Liver (tissue), 3 donors: ENCODE measurements around the gene PTPN9.

Experiments used
- GABPA ChIP-seq, 2 donors: IDR thresholded peaks in 1 of 2; conservative IDR thresholded peaks in 1 of 2; 2 replicates each; pipeline ENCODE4 v1.6.1; 2016; ENCODE audit warnings: antibody characterized with exemption in 2 of 2, mild to moderate bottlenecking in 1 of 2, moderate library complexity in 1 of 2
- HNF4G ChIP-seq: IDR thresholded peaks from 2 replicates; pipeline ENCODE4 v1.6.1; 2016; ENCODE audit warnings: antibody characterized with exemption
- JUND ChIP-seq, 2 donors: IDR thresholded peaks; 2 replicates each; pipeline ENCODE4 v1.6.1; 2016; ENCODE audit warnings: antibody characterized with exemption in 2 of 2
- MAX ChIP-seq: IDR thresholded peaks from 2 replicates; pipeline ENCODE4 v1.6.1; 2016; ENCODE audit warnings: antibody characterized with exemption
- RXRA ChIP-seq, 2 donors: IDR thresholded peaks; 2 replicates each; pipeline ENCODE4 v1.6.1; 2017 to 2018; ENCODE audit warnings: antibody characterized with exemption in 2 of 2, mild to moderate bottlenecking in 1 of 2
- SP1 ChIP-seq: IDR thresholded peaks from 2 replicates; pipeline ENCODE4 v1.6.1; 2018; ENCODE audit warnings: antibody characterized with exemption, mild to moderate bottlenecking
- YY1 ChIP-seq: IDR thresholded peaks from 2 replicates; pipeline ENCODE4 v1.6.1; 2016; ENCODE audit warnings: antibody characterized with exemption, mild to moderate bottlenecking
- TF ChIP-seq, protein P1 (sequence below): IDR thresholded peaks from 2 replicates; pipeline ENCODE4 v1.6.1; 2016; ENCODE audit warnings: antibody characterized with exemption
- TF ChIP-seq, protein P2 (sequence below): fragments of 150-350 bp; IDR thresholded peaks from 2 replicates; pipeline ENCODE4 v1.5.1; 2017; ENCODE audit warnings: improper control_type of control experiment, low read depth, low read length; ENCODE audit not compliant: missing input control
- TF ChIP-seq, protein P3 (sequence below): IDR thresholded peaks from 2 replicates; pipeline ENCODE4 v1.6.1; 2016; ENCODE audit warnings: antibody characterized with exemption, mild to moderate bottlenecking
- donor health status: healthy.
- donor health status: healthy.

GRCh38 chr15:75544359-75544758 is 34.8 kb downstream of the PTPN9 start:
- TF ChIP-seq, protein P1, sequence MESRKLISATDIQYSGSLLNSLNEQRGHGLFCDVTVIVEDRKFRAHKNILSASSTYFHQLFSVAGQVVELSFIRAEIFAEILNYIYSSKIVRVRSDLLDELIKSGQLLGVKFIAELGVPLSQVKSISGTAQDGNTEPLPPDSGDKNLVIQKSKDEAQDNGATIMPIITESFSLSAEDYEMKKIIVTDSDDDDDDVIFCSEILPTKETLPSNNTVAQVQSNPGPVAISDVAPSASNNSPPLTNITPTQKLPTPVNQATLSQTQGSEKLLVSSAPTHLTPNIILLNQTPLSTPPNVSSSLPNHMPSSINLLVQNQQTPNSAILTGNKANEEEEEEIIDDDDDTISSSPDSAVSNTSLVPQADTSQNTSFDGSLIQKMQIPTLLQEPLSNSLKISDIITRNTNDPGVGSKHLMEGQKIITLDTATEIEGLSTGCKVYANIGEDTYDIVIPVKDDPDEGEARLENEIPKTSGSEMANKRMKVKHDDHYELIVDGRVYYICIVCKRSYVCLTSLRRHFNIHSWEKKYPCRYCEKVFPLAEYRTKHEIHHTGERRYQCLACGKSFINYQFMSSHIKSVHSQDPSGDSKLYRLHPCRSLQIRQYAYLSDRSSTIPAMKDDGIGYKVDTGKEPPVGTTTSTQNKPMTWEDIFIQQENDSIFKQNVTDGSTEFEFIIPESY: no peak
- TF ChIP-seq, protein P2, sequence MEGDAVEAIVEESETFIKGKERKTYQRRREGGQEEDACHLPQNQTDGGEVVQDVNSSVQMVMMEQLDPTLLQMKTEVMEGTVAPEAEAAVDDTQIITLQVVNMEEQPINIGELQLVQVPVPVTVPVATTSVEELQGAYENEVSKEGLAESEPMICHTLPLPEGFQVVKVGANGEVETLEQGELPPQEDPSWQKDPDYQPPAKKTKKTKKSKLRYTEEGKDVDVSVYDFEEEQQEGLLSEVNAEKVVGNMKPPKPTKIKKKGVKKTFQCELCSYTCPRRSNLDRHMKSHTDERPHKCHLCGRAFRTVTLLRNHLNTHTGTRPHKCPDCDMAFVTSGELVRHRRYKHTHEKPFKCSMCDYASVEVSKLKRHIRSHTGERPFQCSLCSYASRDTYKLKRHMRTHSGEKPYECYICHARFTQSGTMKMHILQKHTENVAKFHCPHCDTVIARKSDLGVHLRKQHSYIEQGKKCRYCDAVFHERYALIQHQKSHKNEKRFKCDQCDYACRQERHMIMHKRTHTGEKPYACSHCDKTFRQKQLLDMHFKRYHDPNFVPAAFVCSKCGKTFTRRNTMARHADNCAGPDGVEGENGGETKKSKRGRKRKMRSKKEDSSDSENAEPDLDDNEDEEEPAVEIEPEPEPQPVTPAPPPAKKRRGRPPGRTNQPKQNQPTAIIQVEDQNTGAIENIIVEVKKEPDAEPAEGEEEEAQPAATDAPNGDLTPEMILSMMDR: no peak
- no peak for TF ChIP-seq JUND (IDR thresholded peaks at IDR 0.05)
- TF ChIP-seq GABPA (IDR thresholded peaks at IDR 0.05 in 1 of 2, conservative IDR thresholded peaks at IDR 0.05 in 1 of 2): no peak
- no peak for TF ChIP-seq MAX
- no peak for TF ChIP-seq HNF4G
- no peak for TF ChIP-seq YY1
- no peak for TF ChIP-seq RXRA (IDR thresholded peaks at IDR 0.05)
- TF ChIP-seq, protein P3, sequence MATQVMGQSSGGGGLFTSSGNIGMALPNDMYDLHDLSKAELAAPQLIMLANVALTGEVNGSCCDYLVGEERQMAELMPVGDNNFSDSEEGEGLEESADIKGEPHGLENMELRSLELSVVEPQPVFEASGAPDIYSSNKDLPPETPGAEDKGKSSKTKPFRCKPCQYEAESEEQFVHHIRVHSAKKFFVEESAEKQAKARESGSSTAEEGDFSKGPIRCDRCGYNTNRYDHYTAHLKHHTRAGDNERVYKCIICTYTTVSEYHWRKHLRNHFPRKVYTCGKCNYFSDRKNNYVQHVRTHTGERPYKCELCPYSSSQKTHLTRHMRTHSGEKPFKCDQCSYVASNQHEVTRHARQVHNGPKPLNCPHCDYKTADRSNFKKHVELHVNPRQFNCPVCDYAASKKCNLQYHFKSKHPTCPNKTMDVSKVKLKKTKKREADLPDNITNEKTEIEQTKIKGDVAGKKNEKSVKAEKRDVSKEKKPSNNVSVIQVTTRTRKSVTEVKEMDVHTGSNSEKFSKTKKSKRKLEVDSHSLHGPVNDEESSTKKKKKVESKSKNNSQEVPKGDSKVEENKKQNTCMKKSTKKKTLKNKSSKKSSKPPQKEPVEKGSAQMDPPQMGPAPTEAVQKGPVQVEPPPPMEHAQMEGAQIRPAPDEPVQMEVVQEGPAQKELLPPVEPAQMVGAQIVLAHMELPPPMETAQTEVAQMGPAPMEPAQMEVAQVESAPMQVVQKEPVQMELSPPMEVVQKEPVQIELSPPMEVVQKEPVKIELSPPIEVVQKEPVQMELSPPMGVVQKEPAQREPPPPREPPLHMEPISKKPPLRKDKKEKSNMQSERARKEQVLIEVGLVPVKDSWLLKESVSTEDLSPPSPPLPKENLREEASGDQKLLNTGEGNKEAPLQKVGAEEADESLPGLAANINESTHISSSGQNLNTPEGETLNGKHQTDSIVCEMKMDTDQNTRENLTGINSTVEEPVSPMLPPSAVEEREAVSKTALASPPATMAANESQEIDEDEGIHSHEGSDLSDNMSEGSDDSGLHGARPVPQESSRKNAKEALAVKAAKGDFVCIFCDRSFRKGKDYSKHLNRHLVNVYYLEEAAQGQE: no peak
- no peak for TF ChIP-seq SP1
